Fibroblast of villous mesenchyme (primary cell): ENCODE data around the gene TARS1. TPM values are rescaled to one million over a fixed set of nuclear protein-coding genes. Genes with fewer than 3 reads are reported as not detected.
"Not testable (repeated sequence)": the region's sequence is repeated elsewhere in the genome, so short reads cannot be mapped to it uniquely, and the experiment has no call there.

Experiments
- DNase-seq: peaks from one replicate; pipeline ENCODE4 v3.0.0-alpha.2; 2010; ENCODE audit warnings: low read depth
- H3K4me3 ChIP-seq: 2 replicates; pipeline ENCODE4 v1.5.1; 2011; ENCODE audit warnings: low read depth, mild to moderate bottlenecking, low read length
- total RNA-seq: library from RNA; depleted of rRNA; stranded (reverse); fragments of >200 nt; gene quantifications from 2 replicates; pipeline ENCODE4 v1.2.3, GENCODE V29; 2012
- TF ChIP-seq, protein P1 (sequence below): IDR thresholded peaks from 2 replicates; pipeline ENCODE4 v1.5.1; 2012; ENCODE audit warnings: low read depth, mild to moderate bottlenecking, low read length; ENCODE audit not compliant: insufficient read depth

The TARS1 gene
- total RNA-seq, 1 donor, result 293 TPM

DNA sequence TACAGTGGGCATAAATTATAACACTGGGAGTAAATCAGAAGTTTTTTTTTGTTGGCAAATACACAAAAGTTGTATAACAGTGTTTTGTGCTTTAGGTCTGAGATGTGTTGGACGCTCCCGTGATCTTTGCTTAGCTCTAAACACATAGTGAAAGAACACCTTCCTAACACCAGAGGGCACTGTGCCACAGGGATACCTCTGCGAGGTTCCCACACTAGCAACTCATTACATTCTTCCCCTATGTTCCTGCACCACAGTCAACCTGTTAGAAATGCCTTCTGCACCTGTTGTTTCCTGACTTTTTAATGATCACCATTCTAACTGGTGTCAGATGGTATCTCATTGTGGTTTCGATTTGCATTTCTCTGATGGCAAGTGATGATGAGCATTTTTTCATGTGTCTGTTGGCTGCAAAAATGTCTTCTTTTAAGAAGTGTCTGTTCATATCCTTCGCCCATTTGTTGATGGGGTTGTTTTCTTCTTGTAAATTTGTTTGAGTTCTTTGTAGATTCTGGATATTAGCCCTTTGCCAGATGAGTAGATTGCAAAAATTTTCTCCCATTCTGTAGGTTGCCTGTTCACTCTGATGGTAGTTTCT is 4.8 kb upstream of the TARS1 start:
- TF ChIP-seq, protein P1, sequence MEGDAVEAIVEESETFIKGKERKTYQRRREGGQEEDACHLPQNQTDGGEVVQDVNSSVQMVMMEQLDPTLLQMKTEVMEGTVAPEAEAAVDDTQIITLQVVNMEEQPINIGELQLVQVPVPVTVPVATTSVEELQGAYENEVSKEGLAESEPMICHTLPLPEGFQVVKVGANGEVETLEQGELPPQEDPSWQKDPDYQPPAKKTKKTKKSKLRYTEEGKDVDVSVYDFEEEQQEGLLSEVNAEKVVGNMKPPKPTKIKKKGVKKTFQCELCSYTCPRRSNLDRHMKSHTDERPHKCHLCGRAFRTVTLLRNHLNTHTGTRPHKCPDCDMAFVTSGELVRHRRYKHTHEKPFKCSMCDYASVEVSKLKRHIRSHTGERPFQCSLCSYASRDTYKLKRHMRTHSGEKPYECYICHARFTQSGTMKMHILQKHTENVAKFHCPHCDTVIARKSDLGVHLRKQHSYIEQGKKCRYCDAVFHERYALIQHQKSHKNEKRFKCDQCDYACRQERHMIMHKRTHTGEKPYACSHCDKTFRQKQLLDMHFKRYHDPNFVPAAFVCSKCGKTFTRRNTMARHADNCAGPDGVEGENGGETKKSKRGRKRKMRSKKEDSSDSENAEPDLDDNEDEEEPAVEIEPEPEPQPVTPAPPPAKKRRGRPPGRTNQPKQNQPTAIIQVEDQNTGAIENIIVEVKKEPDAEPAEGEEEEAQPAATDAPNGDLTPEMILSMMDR, result peak; percentile 79
- DNase-seq, result peak; percentile 80
- H3K4me3 ChIP-seq, result not testable (repeated sequence)

DNA sequence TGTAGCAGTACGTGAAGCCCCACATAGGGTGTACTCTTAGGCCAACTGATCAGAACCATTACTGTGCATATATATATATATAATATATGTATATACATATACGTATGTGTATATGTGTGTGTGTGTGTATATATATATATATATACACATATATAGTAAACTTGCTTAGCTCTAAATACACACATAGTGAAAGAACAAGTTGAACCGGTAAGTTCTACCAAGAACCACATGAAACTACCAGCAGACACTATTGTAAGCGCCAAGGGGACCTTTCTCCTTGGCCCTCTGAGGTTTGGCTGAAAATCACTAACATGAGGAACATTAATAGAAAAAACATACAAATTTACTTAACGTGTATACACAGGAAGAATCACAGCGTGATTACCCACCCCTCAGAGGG is 1.8 kb upstream of the TARS1 start:
- DNase-seq, result no peak
- H3K4me3 ChIP-seq, result peak overlapping the region; percentile 85
- TF ChIP-seq, protein P1, result no peak

DNA sequence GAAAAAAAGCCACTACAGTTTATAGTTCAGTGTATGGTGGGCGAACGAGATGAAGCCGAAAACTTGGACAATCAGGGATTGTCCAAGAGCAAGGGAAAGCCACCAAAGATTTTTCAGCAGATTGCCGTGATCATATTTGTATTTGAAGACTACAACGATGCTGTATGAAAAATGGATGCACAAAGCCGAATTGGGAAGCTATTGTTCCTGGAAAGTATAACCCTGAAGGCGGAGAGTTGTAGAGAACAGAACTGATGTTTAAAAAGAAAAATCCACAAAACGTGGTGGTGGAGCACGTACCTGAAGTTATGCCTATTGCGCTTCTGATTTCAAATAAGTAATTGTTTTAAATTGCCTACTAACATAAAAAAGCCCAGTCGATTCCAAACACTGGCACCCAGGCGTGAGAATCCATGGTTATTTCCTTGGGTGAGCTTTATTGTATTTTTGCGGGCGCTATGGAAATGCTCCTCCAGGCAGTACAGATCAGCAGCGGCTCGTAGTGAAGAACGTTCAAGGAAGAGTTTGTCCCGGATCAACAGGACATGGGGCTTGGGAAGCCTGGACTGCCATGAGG is 772 bp upstream of the TARS1 start:
- no peak for DNase-seq
- TF ChIP-seq, protein P1, result no peak
- H3K4me3 ChIP-seq, result peak overlapping the region; percentile 85

DNA sequence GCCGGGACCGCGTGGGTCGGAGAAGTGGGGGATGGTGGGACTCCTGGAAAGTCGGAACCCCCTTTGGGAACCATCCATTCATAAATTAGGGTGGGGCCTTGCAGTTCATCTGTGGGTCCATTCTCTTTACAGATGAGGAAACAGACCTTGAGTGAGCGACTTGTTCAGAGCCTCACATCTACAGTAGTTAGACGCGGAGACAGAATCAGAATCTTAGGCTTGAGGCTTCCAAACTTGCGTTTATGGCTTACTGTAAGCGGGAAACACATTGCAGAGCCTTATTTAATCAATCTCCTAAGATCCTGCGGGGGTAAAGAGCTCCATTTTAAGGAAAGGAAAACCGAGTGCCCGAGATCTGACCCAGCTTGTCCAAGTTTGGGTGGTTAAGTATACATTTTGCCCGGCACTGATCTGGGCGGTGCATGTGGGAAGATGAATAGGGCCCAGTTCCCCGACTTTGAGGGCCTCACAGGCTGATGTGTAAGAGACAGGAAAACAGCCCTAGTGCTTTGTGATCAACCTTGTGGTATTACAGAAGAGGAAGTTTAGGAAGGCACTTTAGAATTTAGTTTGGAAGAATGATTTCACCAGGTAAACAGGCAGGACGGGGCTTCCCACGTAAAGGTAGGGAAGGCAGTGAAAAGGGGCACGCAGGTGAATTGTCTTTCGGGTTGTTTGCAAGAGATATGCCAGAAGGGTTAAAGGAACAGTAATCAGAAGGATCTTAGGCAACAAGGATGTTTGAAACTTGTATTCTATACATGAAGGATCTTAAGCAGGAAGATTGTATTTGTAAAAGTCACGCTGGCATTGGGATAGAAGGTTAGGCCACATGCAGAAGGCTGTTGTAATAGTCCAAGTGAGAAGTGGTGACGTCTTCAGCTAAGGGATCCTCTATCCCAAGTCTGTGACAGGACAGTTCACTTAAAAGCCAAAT is 744 bp downstream of the TARS1 start:
- H3K4me3 ChIP-seq, result peak overlapping the region; percentile 85
- peak; percentile 82 for DNase-seq
- TF ChIP-seq, protein P1, result no peak

DNA sequence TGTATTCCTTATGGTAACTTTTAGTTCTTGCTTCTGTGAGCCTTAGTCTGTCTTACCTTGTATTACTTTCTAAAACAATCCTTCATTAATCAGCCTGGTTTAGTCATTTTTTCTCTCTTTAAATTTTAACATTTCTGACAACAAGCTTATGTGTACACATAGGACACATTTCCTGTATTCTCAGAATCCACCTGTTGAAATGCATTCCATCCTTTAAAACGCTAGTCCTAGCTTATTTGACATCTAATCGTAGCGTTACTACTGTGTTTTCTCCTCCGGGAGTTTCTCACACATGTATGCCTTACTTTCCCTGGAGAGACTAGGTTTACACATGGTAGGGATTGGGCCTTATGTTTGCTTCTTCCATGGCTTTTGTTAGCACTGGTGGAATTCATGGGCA is 3.8 kb downstream of the TARS1 start:
- no peak for DNase-seq
- TF ChIP-seq, protein P1, result no peak
- peak overlapping the region; percentile 3 for H3K4me3 ChIP-seq

DNA sequence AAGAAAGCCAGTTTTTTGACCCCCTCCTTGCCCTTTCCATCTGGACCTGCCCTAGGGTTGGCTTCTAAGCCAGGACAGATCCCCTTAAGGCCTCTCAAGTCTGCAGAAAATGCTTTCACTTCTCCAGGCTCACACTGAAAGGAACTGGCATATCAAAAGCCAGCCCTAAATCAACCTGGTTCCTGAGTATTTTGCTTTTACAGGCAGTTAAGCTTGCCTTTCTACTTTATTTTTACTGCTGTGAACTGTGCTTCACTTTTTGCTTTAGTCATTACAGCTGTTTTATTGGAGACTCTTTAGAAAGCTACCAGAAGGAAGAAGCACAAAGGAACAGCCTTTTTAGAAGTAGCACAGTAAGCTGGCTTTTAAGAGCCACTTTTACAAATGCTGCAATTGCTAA is 5.0 kb downstream of the TARS1 start:
- no peak overlapping the region for H3K4me3 ChIP-seq
- DNase-seq, result peak; percentile 58
- TF ChIP-seq, protein P1, result no peak
